22Rv1 (cell line): ENCODE measurements around the gene IPPK.

Experiments used
- CTCF ChIP-seq: fragments of 450-650 bp; IDR thresholded peaks from 2 replicates; pipeline ENCODE4 v1.5.1; 2017; ENCODE audit warnings: mild to moderate bottlenecking
- ZFX ChIP-seq: fragments of 450-650 bp; IDR thresholded peaks from 2 replicates; pipeline ENCODE4 v1.6.1; 2017; ENCODE audit warnings: antibody characterized with exemption, borderline replicate concordance

DNA sequence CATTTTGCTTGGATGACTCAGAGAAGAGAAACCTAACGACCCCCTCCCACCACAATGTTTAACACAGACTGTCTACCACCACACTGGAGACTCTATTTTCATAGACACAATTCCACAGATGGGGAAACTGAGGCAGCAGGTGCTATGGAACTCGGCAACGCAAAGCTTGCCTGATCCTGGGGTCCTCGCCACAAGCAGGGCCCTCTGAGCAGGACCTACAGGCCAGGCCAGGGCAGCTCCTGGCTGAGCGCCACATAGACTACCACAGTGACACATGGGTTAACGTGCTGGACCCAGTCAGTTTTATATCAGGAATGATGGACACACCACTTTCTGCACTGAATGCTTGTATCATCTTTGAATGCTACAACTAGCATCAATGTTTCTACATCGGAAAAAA lies 11.8 kb downstream of the IPPK start:
- TF ChIP-seq CTCF (no peak), ZFX (no peak)
